Measurements from ENCODE around the gene CFAP100. TPM values are rescaled to one million over a fixed set of nuclear protein-coding genes. Genes with fewer than 3 reads are reported as not detected.

Gene CFAP100
- total RNA-seq, result not detected

- Histone ChIP-seq H3K9me3 (no peaks in the 10 kb centered on the region), H3K27ac (no peak within 1 kb of the TSS)
- no peak for DNase-seq (ENCODE audit: low spot score)
These were observed at the start of gene CFAP100 for GRCh38 chr3:126394179-126394976. Gene CFAP100 (plus strand): TSS chr3:126394909. CDS start chr3:126396001, 1,092 bp downstream.

GRCh38 chr3:126345231-126345630 lies 49.5 kb upstream of the CFAP100 start:
- peaks cover 0 to 73% of the 10 kb centered on the region in 2 donors for H3K4me1 ChIP-seq

More at GRCh38 chr3:126394179-126394976, at the start of gene CFAP100:
- peaks cover 0 to 11% of the 10 kb centered on the region in 2 donors for H3K4me1 ChIP-seq
- no peaks in the 10 kb centered on the region for H3K36me3 ChIP-seq
- no peaks in the 10 kb centered on the region for H3K27me3 ChIP-seq
- TF ChIP-seq, protein P1, sequence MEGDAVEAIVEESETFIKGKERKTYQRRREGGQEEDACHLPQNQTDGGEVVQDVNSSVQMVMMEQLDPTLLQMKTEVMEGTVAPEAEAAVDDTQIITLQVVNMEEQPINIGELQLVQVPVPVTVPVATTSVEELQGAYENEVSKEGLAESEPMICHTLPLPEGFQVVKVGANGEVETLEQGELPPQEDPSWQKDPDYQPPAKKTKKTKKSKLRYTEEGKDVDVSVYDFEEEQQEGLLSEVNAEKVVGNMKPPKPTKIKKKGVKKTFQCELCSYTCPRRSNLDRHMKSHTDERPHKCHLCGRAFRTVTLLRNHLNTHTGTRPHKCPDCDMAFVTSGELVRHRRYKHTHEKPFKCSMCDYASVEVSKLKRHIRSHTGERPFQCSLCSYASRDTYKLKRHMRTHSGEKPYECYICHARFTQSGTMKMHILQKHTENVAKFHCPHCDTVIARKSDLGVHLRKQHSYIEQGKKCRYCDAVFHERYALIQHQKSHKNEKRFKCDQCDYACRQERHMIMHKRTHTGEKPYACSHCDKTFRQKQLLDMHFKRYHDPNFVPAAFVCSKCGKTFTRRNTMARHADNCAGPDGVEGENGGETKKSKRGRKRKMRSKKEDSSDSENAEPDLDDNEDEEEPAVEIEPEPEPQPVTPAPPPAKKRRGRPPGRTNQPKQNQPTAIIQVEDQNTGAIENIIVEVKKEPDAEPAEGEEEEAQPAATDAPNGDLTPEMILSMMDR (IDR thresholded peaks at IDR 0.05), result no peak
- peak within 1 kb of the TSS in 1 of 2 donors; percentile 39 for H3K4me3 ChIP-seq

GRCh38 chr3:126345641-126346460 lies 48.9 kb upstream of the CFAP100 start:
- peak; percentile 56 for DNase-seq (ENCODE audit: low spot score)
- Histone ChIP-seq H3K36me3 (peaks cover 47% of the 10 kb centered on the region), H3K9me3 (no peaks in the 10 kb centered on the region), H3K27me3 (no peaks in the 10 kb centered on the region), H3K27ac (no peak overlapping the region), H3K4me1 (peaks cover 0 to 73% of the 10 kb centered on the region in 2 donors), H3K4me3 (no peak overlapping the region)
- TF ChIP-seq, protein P1 (IDR thresholded peaks at IDR 0.05), result no peak

More at GRCh38 chr3:126345231-126345630, 49.5 kb upstream of the CFAP100 start:
- TF ChIP-seq, protein P1 (IDR thresholded peaks at IDR 0.05), result no peak
- no peaks in the 10 kb centered on the region for H3K27me3 ChIP-seq
- peaks cover 40% of the 10 kb centered on the region for H3K36me3 ChIP-seq
- H3K9me3 ChIP-seq, result no peaks in the 10 kb centered on the region
- no peak overlapping the region for H3K27ac ChIP-seq
- no peak overlapping the region for H3K4me3 ChIP-seq
- no peak for DNase-seq (ENCODE audit: low spot score)

DNA sequence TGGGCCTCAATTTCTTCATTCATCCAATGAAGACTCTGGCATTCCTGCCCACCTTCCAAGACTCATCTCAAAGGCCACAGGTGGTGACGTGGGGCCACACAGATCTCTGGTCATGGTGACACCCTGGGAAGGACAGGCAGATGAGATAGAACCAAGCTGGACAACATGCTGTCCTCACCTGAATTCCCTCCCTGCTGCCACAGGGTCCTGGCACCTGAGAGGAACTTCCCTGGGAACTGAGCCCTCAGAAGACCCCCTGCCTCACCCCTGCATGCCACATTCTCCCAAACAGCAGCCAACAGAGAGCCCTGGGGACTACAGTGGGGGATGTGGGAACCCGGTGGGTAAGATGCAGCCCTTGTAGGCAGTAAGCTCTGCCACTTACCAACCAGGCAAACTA lies 48.2 kb upstream of the CFAP100 start:
- TF ChIP-seq, protein P1 (IDR thresholded peaks at IDR 0.05), result no peak
- H3K9me3 ChIP-seq, result no peaks in the 10 kb centered on the region
- no peak overlapping the region for H3K27ac ChIP-seq
- no peak for DNase-seq (ENCODE audit: low spot score)
- H3K4me3 ChIP-seq, result no peak overlapping the region
- H3K27me3 ChIP-seq, result no peaks in the 10 kb centered on the region
- peaks cover 53% of the 10 kb centered on the region for H3K36me3 ChIP-seq
- peaks cover 0 to 78% of the 10 kb centered on the region in 2 donors for H3K4me1 ChIP-seq

GRCh38 chr3:126347543-126348161 lies 47.1 kb upstream of the CFAP100 start:
- peak; percentile 53 for DNase-seq (ENCODE audit: low spot score)
- peak overlapping the region in 1 of 2 donors; percentile 6 for H3K27ac ChIP-seq
- no peaks in the 10 kb centered on the region for H3K27me3 ChIP-seq
- no peaks in the 10 kb centered on the region for H3K9me3 ChIP-seq
- H3K4me1 ChIP-seq, result peaks cover 0 to 83% of the 10 kb centered on the region in 2 donors
- H3K36me3 ChIP-seq, result peaks cover 65% of the 10 kb centered on the region
- TF ChIP-seq, protein P1 (IDR thresholded peaks at IDR 0.05), result no peak
- no peak overlapping the region for H3K4me3 ChIP-seq
